Endothelial cell of umbilical vein (primary cell): ENCODE data around the gene OSBPL10. TPM values are rescaled to one million over a fixed set of nuclear protein-coding genes. Genes with fewer than 3 reads are reported as not detected.

Experiments used
- BruUV-seq: library from RNA; stranded (reverse); fragments of 400-500 nt; replicated peaks from 2 replicates; lab custom pipeline; 2021; lab: Mats Ljungman, UMichigan
- CTCF ChIA-PET: fragments of 300-600, 350-600 bp; sonication (Branson Sonifier 250); formaldehyde crosslinking; loops from one replicate; lab custom pipeline; 2021; ENCODE audit warnings: antibody characterized with exemption, inconsistent platforms; lab: Charles Lee
- POLR2A ChIA-PET: fragments of 300-600, 350-600 bp; sonication (Branson Sonifier 250); formaldehyde crosslinking; loops from one replicate; lab custom pipeline; 2021; ENCODE audit warnings: antibody characterized with exemption, inconsistent platforms; lab: Charles Lee
- DNase-seq: peaks from one replicate; pipeline ENCODE4 v3.0.0-alpha.2; 2011; ENCODE audit warnings: low read depth, low spot score
- FAIRE-seq: peaks from 2 replicates; lab custom pipeline; 2011; peaks lifted over from hg19 to GRCh38; lab: Jason Lieb, UNC
- H2AFZ ChIP-seq: 2 replicates; pipeline ENCODE4 v1.6.0; 2012; ENCODE audit warnings: low read depth, low read length, control low read depth, inconsistent platforms
- H3K27ac ChIP-seq: 2 replicates; pipeline ENCODE4 v1.5.1; 2011; ENCODE audit warnings: low read depth, mild to moderate bottlenecking, control low read depth, low read length, moderate library complexity; ENCODE audit not compliant: insufficient read depth
- H3K27me3 ChIP-seq, 2 experiments: 2 replicates each; pipeline versions ENCODE4 v1.6.0 to v1.6.1; 2011; ENCODE audit warnings: low read length in 2 of 2, mixed read lengths in 1 of 2; ENCODE audit not compliant: control insufficient read depth in 2 of 2, insufficient read depth in 2 of 2
- H3K36me3 ChIP-seq, 2 experiments: 2 replicates in 1 of 2; 3 replicates in 1 of 2; pipeline ENCODE4 v1.5.1; 2011; ENCODE audit warnings: low read length in 2 of 2, mild to moderate bottlenecking in 1 of 2, moderate library complexity in 1 of 2; ENCODE audit not compliant: control insufficient read depth in 2 of 2, insufficient read depth in 2 of 2; ENCODE audit errors: extremely low read depth in 1 of 2
- H3K4me1 ChIP-seq: 3 replicates; pipeline ENCODE4 v1.5.1; 2011; ENCODE audit warnings: mild to moderate bottlenecking, low read length; ENCODE audit not compliant: control insufficient read depth, insufficient read depth; ENCODE audit errors: extremely low read depth
- H3K4me2 ChIP-seq: 2 replicates; pipeline ENCODE4 v1.6.1; 2011; ENCODE audit warnings: low read length, control low read depth, mixed read lengths; ENCODE audit not compliant: insufficient read depth
- H3K4me3 ChIP-seq, 3 experiments: fragments of 200-600 bp in 1 of 3; sonication (generic), shearing (Covaris generic) in 1 of 3; replicated peaks in 1 of 3; 2 replicates each; pipeline ENCODE4 v1.5.1; 2011 to 2016; ENCODE audit warnings: control low read depth in 3 of 3, low read length in 3 of 3, mild to moderate bottlenecking in 2 of 3, inconsistent platforms in 1 of 3, low read depth in 1 of 3, moderate library complexity in 1 of 3; ENCODE audit not compliant: insufficient read depth in 1 of 3
- H3K79me2 ChIP-seq: 2 replicates; pipeline ENCODE4 v1.6.0; 2012; ENCODE audit warnings: low read length, inconsistent platforms; ENCODE audit not compliant: control insufficient read depth, insufficient read depth
- H3K9ac ChIP-seq: replicated peaks from 2 replicates; pipeline ENCODE3; 2011; ENCODE audit warnings: low read length, control low read depth; ENCODE audit not compliant: insufficient read depth; ENCODE audit errors: extremely low read depth
- H3K9me1 ChIP-seq: replicated peaks from 3 replicates; pipeline ENCODE4 v1.6.0; 2011; ENCODE audit warnings: mild to moderate bottlenecking, low read length; ENCODE audit not compliant: control insufficient read depth, insufficient read depth; ENCODE audit errors: extremely low read depth
- H3K9me3 ChIP-seq: replicated peaks from 2 replicates; pipeline ENCODE4 v1.5.1; 2012; ENCODE audit warnings: low read length, inconsistent platforms; ENCODE audit not compliant: control insufficient read depth, insufficient read depth
- H4K20me1 ChIP-seq: replicated peaks from 2 replicates; pipeline ENCODE3; 2011; ENCODE audit warnings: mild to moderate bottlenecking, low read length; ENCODE audit not compliant: control insufficient read depth, insufficient read depth; ENCODE audit errors: extremely low read depth
- CTCF ChIP-seq, 2 donors: IDR thresholded peaks; 1 replicate in 1 of 2; 2 replicates in 1 of 2; pipeline ENCODE4 v1.5.1; 2011; ENCODE audit warnings: low read length in 2 of 2, mild to moderate bottlenecking in 2 of 2, moderate library complexity in 2 of 2, control low read depth in 1 of 2, inconsistent platforms in 1 of 2, low read depth in 1 of 2; ENCODE audit not compliant: insufficient read depth in 1 of 2; ENCODE audit errors: extremely low read depth in 1 of 2
- EZH2 ChIP-seq: IDR thresholded peaks from 2 replicates; pipeline ENCODE4 v1.6.1; 2012; ENCODE audit warnings: borderline replicate concordance, low read depth, mild to moderate bottlenecking, moderate library complexity, low read length, inconsistent platforms; ENCODE audit not compliant: severe bottlenecking
- FOS ChIP-seq: IDR thresholded peaks from 2 replicates; pipeline ENCODE4 v1.6.1; 2011; ENCODE audit warnings: mild to moderate bottlenecking, low read length, moderate library complexity, borderline replicate concordance; ENCODE audit not compliant: insufficient read depth
- GATA2 ChIP-seq: IDR thresholded peaks from 2 replicates; pipeline ENCODE4 v1.7.0; 2011; ENCODE audit warnings: low read depth, mild to moderate bottlenecking, moderate library complexity, mixed read lengths, low read length; ENCODE audit not compliant: insufficient read length, insufficient read depth
- JUN ChIP-seq: IDR thresholded peaks from 2 replicates; pipeline ENCODE4 v1.6.1; 2011; ENCODE audit warnings: borderline replicate concordance, low read depth; ENCODE audit not compliant: insufficient read length, insufficient read depth
- MAX ChIP-seq: IDR thresholded peaks from 2 replicates; pipeline ENCODE4 v1.6.1; 2011; ENCODE audit not compliant: insufficient read depth, insufficient read length
- MYC ChIP-seq: IDR thresholded peaks from one replicate; pipeline ENCODE4 v1.6.1; 2011; ENCODE audit warnings: mild to moderate bottlenecking, low read depth, low read length
- POLR2A ChIP-seq: IDR thresholded peaks from 2 replicates; pipeline ENCODE4 v1.6.1; 2012; ENCODE audit warnings: low read depth, mild to moderate bottlenecking, control low read depth, low read length
- POLR2AphosphoS5 ChIP-seq: IDR thresholded peaks from 2 replicates; pipeline ENCODE4 v1.6.1; 2012; ENCODE audit warnings: low read depth, mild to moderate bottlenecking, control low read depth, low read length, moderate library complexity; ENCODE audit not compliant: insufficient read depth
- dilution Hi-C: fragments of 300-500 bp; cut with MboI; formaldehyde crosslinking; loops from one replicate; pipeline ENCODE4 v1.15.0; 2019; ENCODE audit warnings: low sequenced_read_pairs; ENCODE audit not compliant: extremely low pct_ligation_motif_present
- intact Hi-C: fragments of 100-400 bp; cut with micrococcal nuclease; formaldehyde crosslinking; loops from one replicate; pipeline ENCODE4 v1.10.0; 2022
- polyA plus RNA-seq, 4 experiments: library from polyadenylated mRNA; depleted of rRNA in 3 of 4; stranded (reverse) in 3 of 4; unstranded in 1 of 4; fragments of >200 nt; gene quantifications; 2 replicates each; pipeline versions ENCODE4 v1.2.1 to v1.2.3, GENCODE V29; 2011 to 2012; ENCODE audit warnings: missing spikeins in 1 of 4
- total RNA-seq: library from RNA; stranded (reverse); gene quantifications from 2 replicates; pipeline ENCODE4 v1.2.3, GENCODE V29; 2021

Gene OSBPL10
- total and polyA plus RNA-seq, 2 donors (not counting 3 experiments of a cell fraction or from before 2014, with no cell fraction given): 10.8 to 47.6 TPM

- no peak overlapping the region for H3K27ac ChIP-seq
- no peaks in the 10 kb centered on the region for H3K9me1 ChIP-seq
- DNase-seq (no peak), FAIRE-seq (no peak)
- H3K4me3 ChIP-seq: no peak overlapping the region
- no peaks in the 10 kb centered on the region for H4K20me1 ChIP-seq
- ChIA-PET CTCF (interaction anchor here (1.4 kb wide), 1 partner anchor 10 kb away, joined by 3 read pairs; no protein-coding TSS in a partner anchor), POLR2A (no interaction called here)
- H2AFZ ChIP-seq: no peak overlapping the region
- H3K9ac ChIP-seq: no peak overlapping the region
- no peaks in the 10 kb centered on the region for H3K9me3 ChIP-seq
- dilution Hi-C loops (no loop called here), intact Hi-C loops (loop anchor here (10.0 kb wide), 1 partner anchor 415 kb away; no protein-coding TSS in a partner anchor)
- H3K27me3 ChIP-seq: no peaks in the 10 kb centered on the region
- TF ChIP-seq POLR2AphosphoS5 (no peak), JUN (no peak), MAX (no peak), EZH2 (no peak), MYC (no peak), POLR2A (no peak), FOS (no peak), CTCF (IDR thresholded peaks at IDR 0.05; ENCODE audit: extremely low read depth in 1 of 2, insufficient read depth in 1 of 2, low read depth in 1 of 2, low read length in 2 of 2) (no peak), GATA2 (no peak)
- no peaks in the 10 kb centered on the region for H3K36me3 ChIP-seq
- peaks cover 3% of the 10 kb centered on the region for H3K4me1 ChIP-seq
- H3K4me2 ChIP-seq: no peak overlapping the region
- no peaks in the 10 kb centered on the region for H3K79me2 ChIP-seq
- BruUV-seq: no TSS peak
Measured at GRCh38 chr3:31729573-31729972, 251.5 kb downstream of the OSBPL10 start.
